ENCODE results near the gene YIPF3. TPM values are rescaled to one million over a fixed set of nuclear protein-coding genes. Genes with fewer than 3 reads are reported as not detected.
"Not testable (repeated sequence)": the region's sequence is repeated elsewhere in the genome, so short reads cannot be mapped to it uniquely, and the experiment has no call there.

YIPF3 gene
- total RNA-seq = 84.6 TPM

DNA sequence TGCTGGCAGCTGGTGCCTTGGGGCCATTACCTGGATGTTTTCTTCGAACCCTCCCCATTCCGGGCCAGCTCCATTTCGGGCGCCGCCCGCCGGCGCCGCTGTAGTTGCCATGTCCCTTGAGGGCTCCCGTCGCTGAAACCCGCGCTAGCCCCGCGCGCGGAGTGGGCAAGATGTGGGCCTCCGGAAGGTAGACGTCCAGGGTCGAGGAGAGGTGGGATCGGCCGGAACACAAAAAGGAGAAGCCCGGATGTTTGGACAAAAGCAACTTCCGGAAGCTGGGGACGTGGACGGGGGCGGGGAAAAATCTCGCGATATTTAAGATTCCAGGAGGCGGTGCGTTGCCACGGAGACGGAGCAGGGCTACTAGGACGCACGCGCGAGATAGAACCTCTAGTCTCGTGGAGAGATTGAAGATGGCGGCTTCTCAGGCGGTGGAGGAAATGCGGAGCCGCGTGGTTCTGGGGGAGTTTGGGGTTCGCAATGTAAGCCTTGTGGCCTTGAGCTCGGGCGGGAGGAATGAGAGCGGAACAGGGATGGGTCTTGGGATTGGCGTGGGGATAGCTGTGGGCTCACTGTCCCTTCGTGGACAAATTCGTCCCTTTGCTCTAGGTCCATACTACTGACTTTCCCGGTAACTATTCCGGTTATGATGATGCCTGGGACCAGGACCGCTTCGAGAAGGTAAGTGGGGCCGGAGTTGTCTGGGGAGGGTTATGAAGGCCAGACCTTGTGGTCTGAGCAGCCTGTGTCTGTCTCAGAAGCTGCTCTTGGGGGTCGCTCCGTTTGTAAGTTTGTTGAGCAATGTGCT lies at the start of gene YIPF3, which contains the start of gene POLR1C:
YIPF3 (minus strand) TSS at position 230 of the 808 bp plus-strand sequence; CDS start at position 111, 119 bp downstream.
POLR1C (plus strand) TSS at position 393 of the 808 bp plus-strand sequence; CDS start at position 414, 21 bp downstream.
- peak; percentile 98 for DNase-seq (ENCODE audit: low spot score)

DNA sequence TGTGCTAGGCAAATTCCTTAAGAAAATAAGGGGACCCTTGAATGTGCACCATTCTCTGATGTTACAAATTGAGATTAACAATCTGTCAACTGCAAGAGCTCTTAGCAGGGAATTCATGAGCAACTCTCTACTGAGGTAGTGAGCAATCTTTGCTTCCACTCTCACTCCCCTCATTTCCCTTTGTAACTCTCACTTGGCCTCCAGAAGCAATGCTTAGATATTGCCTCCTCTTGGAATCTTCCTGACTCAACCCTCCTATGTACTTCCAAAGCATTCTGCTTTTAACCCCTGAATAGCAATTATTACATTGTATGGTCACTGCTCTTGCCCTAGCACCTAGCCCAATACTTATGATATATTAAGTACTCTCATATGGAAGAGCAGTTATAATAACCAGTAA lies 42.6 kb upstream of the YIPF3 start:
- DNase-seq (ENCODE audit: low spot score) = no peak

DNA sequence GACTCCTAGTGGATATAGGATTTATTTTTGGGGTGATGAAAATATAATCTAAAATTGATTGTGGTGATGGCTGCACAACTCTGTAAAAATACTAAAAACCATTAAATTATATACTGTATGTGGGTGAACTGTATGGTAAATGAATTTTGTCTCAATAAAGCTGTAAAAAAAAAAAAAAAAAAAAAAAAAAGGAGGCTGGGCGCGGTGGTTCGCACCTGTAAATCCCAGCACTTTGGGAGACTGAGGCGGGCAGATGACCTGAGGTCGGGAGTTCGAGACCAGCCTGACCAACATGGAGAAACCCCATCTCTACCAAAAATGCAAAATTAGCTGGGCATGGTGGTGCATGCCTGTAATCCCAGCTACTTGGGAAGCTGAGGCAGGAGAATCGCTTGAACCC lies 40.9 kb upstream of the YIPF3 start:
- not testable (repeated sequence) for DNase-seq (ENCODE audit: low spot score)

DNA sequence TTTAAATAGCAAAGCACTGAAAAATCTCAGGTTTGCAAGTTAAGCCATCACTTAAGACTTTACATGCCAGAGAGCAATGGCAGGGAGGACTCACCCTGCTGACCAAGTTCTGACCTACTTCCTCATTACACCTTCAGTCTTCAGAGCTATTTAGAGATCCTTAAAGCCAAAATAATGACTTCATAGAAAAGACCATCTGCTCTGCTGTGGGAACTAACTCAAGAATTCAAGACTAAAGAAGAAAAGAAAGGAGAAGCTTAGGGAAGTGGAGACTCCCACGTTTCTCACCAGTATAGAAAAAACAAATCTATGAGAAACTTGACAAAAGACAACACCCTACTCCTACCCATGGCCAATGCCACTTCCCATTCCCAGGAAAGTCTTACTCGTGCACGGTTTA lies 30.5 kb upstream of the YIPF3 start:
- DNase-seq (ENCODE audit: low spot score) = no peak

DNA sequence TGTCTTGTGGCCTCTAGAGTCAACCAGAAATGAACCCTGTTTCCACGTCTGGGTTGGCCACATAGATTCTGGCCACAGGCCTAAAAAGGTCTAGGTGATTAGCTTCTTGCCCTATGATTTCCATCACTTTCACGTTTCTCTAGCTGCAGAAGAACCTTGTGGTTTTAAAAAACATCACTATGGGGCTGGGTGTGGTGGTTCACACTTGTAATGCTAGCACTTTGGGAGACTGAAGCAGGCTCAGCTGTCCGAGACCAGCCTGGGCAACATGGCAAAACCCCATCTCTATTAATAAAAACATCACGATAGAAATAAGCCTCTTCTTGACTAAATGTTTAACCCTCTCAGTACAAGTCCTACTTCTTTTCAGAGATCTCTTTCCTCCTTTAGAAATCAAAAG lies 27.7 kb upstream of the YIPF3 start:
- no peak for DNase-seq (ENCODE audit: low spot score)

DNA sequence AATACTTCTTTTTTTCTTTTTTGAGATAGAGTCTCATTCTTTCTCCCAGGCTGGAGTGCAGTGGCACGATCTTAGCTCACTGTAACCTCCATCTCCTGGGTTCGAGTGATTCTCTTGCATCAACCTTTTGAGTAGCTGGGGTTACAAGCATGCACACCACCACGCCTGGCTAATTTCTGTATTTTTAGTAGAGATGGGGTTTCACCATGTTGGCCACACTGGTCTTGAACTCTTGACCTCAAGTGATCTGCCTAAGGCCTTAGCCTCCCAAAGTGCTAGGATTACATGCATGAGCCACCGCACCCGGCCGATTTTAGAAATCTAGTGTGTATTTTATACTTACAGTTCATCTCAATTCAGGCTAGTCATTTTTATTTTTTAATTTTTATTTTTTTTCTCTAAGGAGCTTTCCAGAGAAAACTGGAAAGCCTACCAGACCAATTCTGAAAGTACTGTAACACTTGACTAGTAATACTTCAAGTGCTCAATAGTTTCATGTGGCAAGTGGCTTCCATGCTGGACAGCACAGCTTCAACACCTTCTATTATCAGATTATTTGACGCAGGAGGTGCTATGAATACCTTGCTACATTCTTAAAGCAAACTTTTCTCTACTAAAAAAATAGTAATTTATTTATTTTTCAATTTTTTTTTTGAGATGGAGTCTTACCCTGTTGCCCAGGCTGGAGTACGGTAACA lies 25.2 kb upstream of the YIPF3 start:
- no peak for DNase-seq (ENCODE audit: low spot score)

DNA sequence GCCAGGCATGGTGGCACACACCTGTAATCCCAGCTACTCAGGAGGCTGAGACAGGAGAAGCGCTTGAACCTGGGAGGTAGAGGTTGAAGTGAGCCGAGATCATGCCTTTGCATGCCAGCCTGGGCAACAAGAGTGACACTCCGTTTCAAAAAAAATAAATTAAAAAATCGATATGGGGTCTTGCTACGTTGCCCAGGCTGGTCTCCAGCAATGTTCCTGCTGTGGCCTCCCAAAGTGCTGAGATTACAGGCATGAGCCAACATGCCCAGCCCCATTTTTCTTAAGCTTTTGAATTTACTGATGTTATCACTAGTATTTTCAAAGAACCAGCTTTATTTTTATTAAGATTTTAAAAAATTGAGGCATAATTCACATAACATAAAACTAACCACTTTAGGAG lies 23.8 kb upstream of the YIPF3 start:
- no peak for DNase-seq (ENCODE audit: low spot score)

DNA sequence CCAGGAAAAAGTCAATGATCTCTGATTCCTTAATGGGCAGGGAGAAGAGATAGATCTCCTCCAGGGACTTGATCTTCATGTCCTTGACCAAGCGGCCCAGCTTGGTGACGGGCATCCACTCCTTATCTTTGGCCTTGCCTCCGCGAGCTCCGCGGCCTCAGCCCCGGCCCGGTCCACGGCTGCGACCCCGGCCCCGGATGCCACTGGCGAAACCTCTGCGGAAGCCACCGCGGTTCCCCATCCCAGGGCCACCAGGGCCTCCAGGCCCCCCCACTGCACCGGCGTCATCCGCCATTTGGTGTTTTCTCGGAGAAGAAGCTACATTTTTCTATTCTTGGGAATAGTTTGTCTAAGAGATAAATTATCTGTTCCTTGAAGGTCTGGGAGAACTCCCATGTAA lies 22.7 kb upstream of the YIPF3 start:
- not testable (repeated sequence) for DNase-seq (ENCODE audit: low spot score)

DNA sequence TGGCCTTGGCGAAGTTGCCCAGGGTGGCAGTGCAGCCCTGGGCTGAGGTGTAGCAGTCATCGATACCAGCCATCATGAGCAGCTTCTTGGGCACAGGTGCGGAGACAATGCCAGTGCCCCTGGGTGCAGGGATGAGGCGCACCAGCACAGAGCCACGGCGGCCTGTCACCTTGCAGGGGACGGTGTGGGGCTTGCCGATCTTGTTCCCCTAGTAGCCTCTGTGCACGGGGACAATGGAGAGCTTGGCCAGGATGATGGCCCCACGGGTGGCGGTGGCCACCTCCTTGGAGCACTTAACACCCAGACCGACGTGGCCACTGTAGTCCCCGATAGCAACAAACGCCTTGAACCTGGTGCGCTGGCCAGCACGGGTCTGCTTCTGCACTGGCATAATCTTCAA lies 22.3 kb upstream of the YIPF3 start:
- DNase-seq (ENCODE audit: low spot score) = not testable (repeated sequence)

DNA sequence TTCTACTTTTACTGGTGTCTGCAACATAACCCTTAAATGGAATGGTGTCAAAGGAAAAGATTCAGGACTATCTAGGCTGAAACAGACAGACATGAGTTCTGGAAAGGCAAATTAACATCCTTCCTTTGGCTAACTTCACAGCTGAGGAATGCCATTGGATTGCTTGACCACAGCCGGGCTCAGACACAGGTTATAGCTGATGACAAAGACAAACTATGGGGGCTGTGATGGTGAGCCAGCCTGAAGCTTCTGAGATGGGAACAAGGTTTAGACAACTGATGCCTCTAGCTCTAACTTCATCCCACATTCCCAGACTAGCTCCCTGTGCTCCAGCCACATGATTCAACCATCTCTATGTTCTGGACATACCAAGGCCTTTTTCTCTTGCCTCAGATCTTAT lies 15.5 kb upstream of the YIPF3 start:
- DNase-seq (ENCODE audit: low spot score) = no peak

DNA sequence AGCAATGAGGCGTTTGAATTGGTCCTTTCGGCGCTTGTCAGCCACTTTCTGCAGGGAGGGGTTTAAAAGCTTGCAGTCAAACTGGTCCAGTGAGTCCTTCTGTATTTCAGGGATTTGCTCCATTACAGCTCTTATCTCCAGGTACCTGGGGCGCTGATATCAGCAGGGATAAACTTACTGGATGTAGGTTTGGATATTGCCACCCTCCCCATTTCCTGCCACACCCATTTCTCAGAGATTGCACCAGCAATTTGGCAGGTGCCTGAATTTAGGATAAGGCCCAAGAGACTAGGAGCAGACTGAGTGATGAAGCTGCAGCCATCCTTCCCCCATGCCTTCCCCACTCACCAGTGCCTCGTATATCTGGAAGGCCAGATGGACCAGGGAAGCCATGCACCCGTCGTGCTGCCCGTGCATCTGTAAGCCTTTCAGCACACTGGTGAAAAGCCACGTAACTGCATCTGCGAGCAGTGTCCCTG lies 7.8 kb upstream of the YIPF3 start:
- DNase-seq (ENCODE audit: low spot score) = no peak

DNA sequence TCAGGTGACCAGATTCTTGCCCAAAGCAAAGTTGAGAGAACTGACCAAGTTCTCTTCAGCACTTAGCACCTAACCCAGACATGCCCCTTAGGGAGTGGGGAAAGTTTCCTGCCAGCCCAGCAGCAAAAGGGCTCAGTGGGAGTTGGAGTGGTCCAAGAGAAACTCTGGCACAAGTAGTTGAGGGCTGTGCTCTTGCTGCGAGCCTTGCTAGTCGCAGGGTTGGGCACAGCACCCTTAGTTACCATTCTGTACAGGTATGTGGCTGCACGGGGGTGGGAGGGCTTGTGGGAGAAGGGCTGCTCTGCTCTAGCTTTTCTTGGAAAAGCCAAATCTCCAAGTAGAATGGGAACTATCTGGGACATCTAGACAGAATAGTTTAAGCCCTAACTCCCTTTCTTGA lies 6.6 kb upstream of the YIPF3 start:
- no peak for DNase-seq (ENCODE audit: low spot score)

DNA sequence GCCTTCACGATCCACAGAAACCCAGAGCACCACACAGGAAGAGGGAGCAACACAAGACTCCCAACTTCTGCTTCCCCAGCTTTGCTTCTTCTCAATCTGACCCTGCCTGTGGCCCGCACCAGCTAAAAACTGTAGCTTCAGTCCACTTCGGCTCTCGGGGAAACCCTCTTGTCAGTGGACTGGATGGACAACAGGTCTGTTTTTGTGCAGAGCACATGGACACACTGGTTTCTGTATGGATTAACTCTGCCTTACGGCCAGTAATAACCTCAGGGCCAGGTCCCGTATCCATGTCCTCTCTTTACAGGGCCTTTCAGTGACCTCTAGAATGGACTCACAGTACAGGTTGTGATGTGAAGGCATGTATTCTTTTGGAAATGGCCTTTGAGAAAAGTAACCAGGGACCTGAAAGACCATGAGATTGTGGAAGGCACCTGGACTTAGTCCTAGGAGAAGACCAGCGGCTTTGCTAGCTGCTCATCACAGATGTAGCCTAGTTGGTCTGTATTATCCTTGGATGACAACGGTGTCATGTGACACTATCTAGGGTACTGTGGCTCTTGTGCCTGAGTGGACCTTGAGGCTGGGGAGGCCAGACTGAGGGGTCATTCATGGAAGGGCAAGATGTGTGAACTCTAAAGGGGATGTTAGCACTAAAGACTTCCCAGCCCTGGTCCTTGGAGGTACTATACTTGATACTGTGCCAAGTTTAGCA lies 6.0 kb upstream of the YIPF3 start:
- no peak for DNase-seq (ENCODE audit: low spot score)

DNA sequence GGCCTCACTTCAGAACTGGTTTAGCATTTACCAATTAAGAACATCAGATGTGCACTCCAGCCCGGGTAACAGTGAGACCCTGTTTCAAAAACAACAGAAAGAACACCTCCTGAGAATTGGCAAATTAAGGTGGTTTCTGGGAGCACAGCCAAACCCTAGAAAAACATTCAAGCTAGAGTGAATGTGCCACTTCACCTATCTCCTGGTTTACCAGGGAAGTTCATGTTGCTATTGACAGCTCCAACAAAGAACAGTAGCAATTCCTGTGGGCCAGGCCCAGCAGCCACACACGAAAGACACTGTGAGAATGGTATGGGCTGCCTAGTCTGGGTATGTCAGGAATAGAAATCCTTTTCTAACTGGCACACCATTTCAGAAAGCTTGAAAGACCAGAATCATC lies 5.1 kb upstream of the YIPF3 start:
- DNase-seq (ENCODE audit: low spot score) = no peak

DNA sequence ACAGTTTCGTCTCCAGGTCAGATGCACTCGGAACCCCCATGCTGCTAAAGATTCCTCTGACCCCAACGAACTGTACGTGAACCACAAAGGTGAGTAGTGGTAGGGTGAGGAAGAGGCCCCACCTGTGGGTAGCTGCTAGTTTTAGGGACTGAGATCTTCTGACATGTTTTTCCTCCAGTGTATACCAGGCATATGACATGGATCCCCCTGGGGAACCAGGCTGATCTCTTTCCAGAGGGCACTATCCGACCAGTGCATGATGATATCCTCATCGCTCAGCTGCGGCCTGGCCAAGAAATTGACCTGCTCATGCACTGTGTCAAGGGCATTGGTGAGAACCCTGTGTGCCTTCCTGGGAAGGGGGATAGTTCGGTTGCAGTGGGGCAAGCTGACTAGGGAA lies 3.4 kb upstream of the YIPF3 start:
- no peak for DNase-seq (ENCODE audit: low spot score)

DNA sequence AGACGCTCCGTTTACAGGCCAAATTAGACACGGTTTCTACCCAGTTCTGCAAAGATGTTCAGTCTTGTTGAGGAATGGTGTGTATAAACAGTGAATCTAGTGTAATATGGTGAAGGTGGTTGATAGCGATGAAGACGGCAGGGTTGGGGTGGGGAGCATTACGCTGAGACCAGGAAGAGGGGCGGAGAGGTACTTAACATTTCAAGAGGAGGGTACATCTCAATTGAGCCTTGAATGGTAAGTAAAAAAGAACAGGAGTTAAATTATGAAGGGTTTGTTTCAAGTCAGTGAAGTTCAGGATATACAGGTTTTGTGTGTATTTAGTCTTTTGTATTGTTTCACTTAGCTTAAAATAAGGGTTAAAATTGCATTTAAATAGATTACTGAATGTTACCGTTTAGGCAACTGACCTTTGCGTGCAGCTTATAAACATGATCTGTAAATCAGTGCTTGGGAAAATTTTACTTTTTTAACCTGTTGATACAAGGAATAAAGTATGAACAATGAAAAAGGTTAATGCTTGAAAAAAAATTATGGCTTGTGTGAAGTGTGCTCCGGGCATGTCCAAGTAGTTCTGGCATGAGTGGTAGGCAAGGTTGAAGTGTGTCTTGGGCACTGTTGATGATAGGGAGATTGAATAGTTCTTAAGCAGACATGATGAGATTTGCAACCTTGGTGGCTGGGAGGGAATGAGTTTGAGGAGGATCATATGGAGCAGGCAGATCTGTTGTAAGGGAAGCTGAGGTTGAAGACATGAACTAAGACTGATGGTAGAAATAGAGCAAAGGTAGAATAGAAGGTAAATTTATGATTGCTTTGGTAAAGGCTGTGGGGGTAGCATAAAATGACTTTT lies 1.0 kb upstream of the YIPF3 start:
- DNase-seq (ENCODE audit: low spot score) = no peak

DNA sequence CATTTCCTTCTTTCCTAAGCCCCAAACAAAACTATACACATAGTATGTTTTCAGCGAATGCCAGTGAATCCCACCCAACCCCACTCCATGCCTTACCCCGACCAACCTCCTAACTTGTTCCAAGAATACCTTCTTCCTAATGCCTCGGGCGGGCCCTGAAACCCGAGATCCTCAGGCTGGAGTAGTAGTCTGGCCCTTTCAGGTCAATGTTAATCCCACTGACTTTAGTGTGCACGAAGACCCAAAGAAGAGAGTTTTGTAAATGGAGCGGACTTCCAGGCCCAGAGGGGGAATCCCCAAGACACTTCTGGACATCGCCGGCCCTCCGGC lies 394 bp downstream of the YIPF3 start:
- DNase-seq (ENCODE audit: low spot score) = no peak

DNA sequence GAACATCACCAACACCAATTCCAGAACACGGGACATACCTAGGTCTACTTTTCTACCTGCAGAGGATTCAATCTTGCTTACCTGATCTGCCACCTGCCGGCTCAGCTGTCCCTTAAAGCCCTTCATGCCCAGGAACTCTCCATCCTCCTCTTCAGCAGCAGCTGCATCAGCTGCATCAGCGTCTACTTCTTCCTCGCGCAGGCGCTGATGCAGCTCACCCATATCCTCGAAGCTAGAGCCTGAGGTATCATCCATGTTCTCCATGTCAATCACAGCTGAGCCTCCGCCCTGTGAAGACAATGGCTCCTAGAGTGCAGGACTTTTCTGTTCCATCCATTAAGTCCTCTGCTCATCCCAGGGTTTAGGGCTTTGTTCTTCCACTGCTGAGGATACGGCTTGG lies 918 bp downstream of the YIPF3 start:
- DNase-seq (ENCODE audit: low spot score) = no peak

DNA sequence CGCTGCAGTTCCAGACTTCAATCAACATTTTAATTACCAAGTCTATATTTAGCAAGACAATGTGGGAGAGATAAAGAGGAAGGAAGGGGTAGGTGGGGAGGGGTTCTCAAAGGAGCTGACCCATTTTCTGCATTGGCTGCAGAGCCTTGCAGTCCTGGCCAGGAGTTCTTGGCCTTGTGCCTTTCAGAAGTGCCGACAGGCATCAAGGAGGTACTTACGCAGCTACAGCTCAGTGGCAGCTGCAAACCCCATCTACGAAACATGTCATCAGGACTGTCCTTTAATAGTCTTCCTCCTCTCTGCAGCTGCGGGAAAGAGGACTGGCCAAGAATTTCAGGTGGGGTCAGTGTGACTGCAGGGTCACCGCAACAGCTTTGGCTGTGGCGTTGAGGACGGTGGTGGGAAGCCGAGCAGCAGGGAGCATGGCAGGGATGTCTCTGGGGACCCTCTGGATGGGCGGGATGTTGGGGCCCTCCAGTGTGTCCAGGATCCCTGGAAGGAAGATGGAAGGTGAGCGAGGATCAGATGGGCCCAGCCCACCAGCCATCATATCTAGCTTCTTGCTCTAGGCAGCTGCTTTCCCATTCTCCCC lies 4.8 kb downstream of the YIPF3 start:
- DNase-seq (ENCODE audit: low spot score) = no peak

DNA sequence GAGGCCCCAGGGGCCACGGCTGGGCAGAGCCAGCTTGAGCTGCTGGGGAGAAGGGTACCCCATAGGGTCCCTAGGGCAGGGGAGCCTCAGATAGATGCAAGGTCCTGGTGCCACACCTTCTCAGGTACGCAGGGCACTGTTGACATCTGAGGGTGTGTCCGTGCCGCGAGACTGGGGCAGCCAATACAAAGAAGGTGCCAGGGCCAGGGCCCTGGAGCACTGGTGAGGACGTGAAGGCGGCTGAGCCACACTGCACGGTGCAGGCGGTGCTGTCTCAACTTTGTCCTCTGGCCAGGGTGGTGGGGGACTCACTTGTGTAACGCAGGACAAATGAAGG lies 5.9 kb downstream of the YIPF3 start:
- no peak for DNase-seq (ENCODE audit: low spot score)

Data from ureter (tissue), 1 donor.